HEK293 (cell line): Measurements from ENCODE around the gene SLC27A2.

Experiments used
- FEZF1 ChIP-seq: fragments of 450-650 bp; formaldehyde crosslinking; IDR thresholded peaks from 2 replicates; pipeline ENCODE4 v1.5.1; 2016; ENCODE audit warnings: missing biosample characterization, missing genetic modification characterization
- IKZF3 ChIP-seq: fragments of 450-650 bp; IDR thresholded peaks from 2 replicates; pipeline ENCODE4 v1.5.0; 2018; ENCODE audit warnings: missing biosample characterization, mild to moderate bottlenecking, missing genetic modification characterization, moderate library complexity
- KLF7 ChIP-seq: fragments of 450-650 bp; formaldehyde crosslinking; IDR thresholded peaks from 2 replicates; pipeline ENCODE4 v1.5.1; 2016; ENCODE audit warnings: missing biosample characterization, missing genetic modification characterization, borderline replicate concordance
- ZNF138 ChIP-seq: fragments of 450-650 bp; formaldehyde crosslinking; IDR thresholded peaks from 2 replicates; pipeline ENCODE4 v1.5.1; 2016; ENCODE audit warnings: missing biosample characterization, missing genetic modification characterization, borderline replicate concordance
- ZNF214 ChIP-seq: fragments of 450-650 bp; formaldehyde crosslinking; IDR thresholded peaks from 2 replicates; pipeline ENCODE4 v1.5.1; 2017; ENCODE audit warnings: missing biosample characterization, mild to moderate bottlenecking, missing genetic modification characterization, borderline replicate concordance
- ZNF366 ChIP-seq: fragments of 450-650 bp; formaldehyde crosslinking; conservative IDR thresholded peaks from 2 replicates; pipeline ENCODE4 v1.5.1; 2016; ENCODE audit warnings: missing biosample characterization, missing genetic modification characterization
- TF ChIP-seq, protein P1 (sequence below): fragments of 450-650 bp; formaldehyde crosslinking; IDR thresholded peaks from 2 replicates; pipeline ENCODE4 v1.5.1; 2016; ENCODE audit warnings: missing biosample characterization, missing genetic modification characterization
- TF ChIP-seq, protein P2 (sequence below): fragments of 450-650 bp; formaldehyde crosslinking; IDR thresholded peaks from 2 replicates; pipeline ENCODE4 v1.5.1; 2016; ENCODE audit warnings: missing biosample characterization, missing genetic modification characterization

DNA sequence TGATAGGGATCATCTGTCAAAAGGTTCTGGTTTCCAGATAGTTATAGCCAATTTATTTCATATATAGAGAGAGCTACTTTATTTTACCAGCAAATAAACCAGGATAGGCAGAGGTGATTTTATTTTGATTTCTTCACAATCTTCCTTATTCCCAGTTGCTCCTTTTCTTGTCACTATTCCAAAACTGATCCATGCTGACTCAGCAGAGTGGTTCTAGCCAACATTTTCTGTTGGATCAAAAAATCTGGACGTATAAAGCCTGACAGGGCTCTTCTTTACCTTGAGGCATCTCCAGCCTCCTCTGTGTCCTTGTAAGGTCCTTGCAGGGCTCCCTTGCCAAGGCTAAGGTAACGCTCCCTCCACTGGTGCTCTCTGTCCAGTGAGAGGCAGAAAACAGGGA lies 67.7 kb downstream of the SLC27A2 start:
- TF ChIP-seq, protein P1, sequence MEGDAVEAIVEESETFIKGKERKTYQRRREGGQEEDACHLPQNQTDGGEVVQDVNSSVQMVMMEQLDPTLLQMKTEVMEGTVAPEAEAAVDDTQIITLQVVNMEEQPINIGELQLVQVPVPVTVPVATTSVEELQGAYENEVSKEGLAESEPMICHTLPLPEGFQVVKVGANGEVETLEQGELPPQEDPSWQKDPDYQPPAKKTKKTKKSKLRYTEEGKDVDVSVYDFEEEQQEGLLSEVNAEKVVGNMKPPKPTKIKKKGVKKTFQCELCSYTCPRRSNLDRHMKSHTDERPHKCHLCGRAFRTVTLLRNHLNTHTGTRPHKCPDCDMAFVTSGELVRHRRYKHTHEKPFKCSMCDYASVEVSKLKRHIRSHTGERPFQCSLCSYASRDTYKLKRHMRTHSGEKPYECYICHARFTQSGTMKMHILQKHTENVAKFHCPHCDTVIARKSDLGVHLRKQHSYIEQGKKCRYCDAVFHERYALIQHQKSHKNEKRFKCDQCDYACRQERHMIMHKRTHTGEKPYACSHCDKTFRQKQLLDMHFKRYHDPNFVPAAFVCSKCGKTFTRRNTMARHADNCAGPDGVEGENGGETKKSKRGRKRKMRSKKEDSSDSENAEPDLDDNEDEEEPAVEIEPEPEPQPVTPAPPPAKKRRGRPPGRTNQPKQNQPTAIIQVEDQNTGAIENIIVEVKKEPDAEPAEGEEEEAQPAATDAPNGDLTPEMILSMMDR (tag by site-specific recombination): no peak
- TF ChIP-seq FEZF1 (no peak), ZNF138 (tag by site-specific recombination) (no peak), ZNF214 (no peak), ZNF366 (tag by site-specific recombination) (no peak), KLF7 (tag by site-specific recombination) (no peak), IKZF3 (tag by site-specific recombination) (no peak)
- TF ChIP-seq, protein P2, sequence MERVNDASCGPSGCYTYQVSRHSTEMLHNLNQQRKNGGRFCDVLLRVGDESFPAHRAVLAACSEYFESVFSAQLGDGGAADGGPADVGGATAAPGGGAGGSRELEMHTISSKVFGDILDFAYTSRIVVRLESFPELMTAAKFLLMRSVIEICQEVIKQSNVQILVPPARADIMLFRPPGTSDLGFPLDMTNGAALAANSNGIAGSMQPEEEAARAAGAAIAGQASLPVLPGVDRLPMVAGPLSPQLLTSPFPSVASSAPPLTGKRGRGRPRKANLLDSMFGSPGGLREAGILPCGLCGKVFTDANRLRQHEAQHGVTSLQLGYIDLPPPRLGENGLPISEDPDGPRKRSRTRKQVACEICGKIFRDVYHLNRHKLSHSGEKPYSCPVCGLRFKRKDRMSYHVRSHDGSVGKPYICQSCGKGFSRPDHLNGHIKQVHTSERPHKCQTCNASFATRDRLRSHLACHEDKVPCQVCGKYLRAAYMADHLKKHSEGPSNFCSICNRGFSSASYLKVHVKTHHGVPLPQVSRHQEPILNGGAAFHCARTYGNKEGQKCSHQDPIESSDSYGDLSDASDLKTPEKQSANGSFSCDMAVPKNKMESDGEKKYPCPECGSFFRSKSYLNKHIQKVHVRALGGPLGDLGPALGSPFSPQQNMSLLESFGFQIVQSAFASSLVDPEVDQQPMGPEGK (tag by site-specific recombination): no peak
